HEK293T (cell line): Measurements from ENCODE around the gene ZMYM1.

ENCODE experiments used
- ARNT ChIP-seq: fragments of 450-650 bp; IDR thresholded peaks from 2 replicates; pipeline ENCODE4 v1.6.1; 2017; ENCODE audit warnings: mild to moderate bottlenecking
- BHLHE40 ChIP-seq: fragments of 450-650 bp; IDR thresholded peaks from 2 replicates; pipeline ENCODE4 v1.6.1; 2016; ENCODE audit warnings: mild to moderate bottlenecking, moderate library complexity, borderline replicate concordance
- CTBP1 ChIP-seq: fragments of 450-650 bp; IDR thresholded peaks from 2 replicates; pipeline ENCODE4 v1.6.1; 2016; ENCODE audit warnings: borderline replicate concordance
- ELF4 ChIP-seq: fragments of 450-650 bp; IDR thresholded peaks from 2 replicates; pipeline ENCODE4 v1.6.1; 2017; ENCODE audit warnings: antibody characterized with exemption
- FOXA1 ChIP-seq: fragments of 450-650 bp; IDR thresholded peaks from 2 replicates; pipeline ENCODE4 v1.6.1; 2016; ENCODE audit warnings: mild to moderate bottlenecking
- FOXK2 ChIP-seq: fragments of 450-650 bp; IDR thresholded peaks from 2 replicates; pipeline ENCODE4 v1.6.1; 2016; ENCODE audit warnings: mild to moderate bottlenecking
- FOXM1 ChIP-seq: fragments of 450-650 bp; IDR thresholded peaks from 2 replicates; pipeline ENCODE4 v1.6.1; 2017; ENCODE audit warnings: mild to moderate bottlenecking, borderline replicate concordance
- L3MBTL2 ChIP-seq: fragments of 450-650 bp; conservative IDR thresholded peaks from 2 replicates; pipeline ENCODE4 v1.6.1; 2016; ENCODE audit warnings: mild to moderate bottlenecking
- NFRKB ChIP-seq: fragments of 450-650 bp; IDR thresholded peaks from 2 replicates; pipeline ENCODE4 v1.6.1; 2016; ENCODE audit warnings: mild to moderate bottlenecking, moderate library complexity
- PKNOX1 ChIP-seq: fragments of 450-650 bp; IDR thresholded peaks from 2 replicates; pipeline ENCODE4 v1.6.1; 2016
- SP1 ChIP-seq: fragments of 450-650 bp; IDR thresholded peaks from 2 replicates; pipeline ENCODE4 v1.6.1; 2017
- SUZ12 ChIP-seq: fragments of 450-650 bp; IDR thresholded peaks from 2 replicates; pipeline ENCODE4 v1.6.1; 2016; ENCODE audit warnings: mild to moderate bottlenecking
- TARDBP ChIP-seq: fragments of 450-650 bp; IDR thresholded peaks from 2 replicates; pipeline ENCODE4 v1.6.1; 2016
- ZNF384 ChIP-seq: fragments of 450-650 bp; IDR thresholded peaks from 2 replicates; pipeline ENCODE4 v1.6.1; 2016

- TF ChIP-seq FOXK2, result no peak
- TF ChIP-seq CTBP1, result no peak
- no peak for TF ChIP-seq BHLHE40
- TF ChIP-seq ARNT, result no peak
- TF ChIP-seq TARDBP, result no peak
- TF ChIP-seq SUZ12, result no peak
- no peak for TF ChIP-seq FOXM1
- TF ChIP-seq SP1, result no peak
- no peak for TF ChIP-seq FOXA1
- no peak for TF ChIP-seq PKNOX1
- no peak for TF ChIP-seq ELF4
- no peak for TF ChIP-seq NFRKB
- no peak for TF ChIP-seq ZNF384
- TF ChIP-seq L3MBTL2, result no peak
These were observed 41.4 kb downstream of the ZMYM1 start for GRCh38 chr1:35120458-35121133.
